ENCODE measurements around the gene SPATA16. TPM values are rescaled to one million over a fixed set of nuclear protein-coding genes. Genes with fewer than 3 reads are reported as not detected.
"Not testable (repeated sequence)": the region's sequence is repeated elsewhere in the genome, so short reads cannot be mapped to it uniquely, and the experiment has no call there.

Gene SPATA16
- not detected in 2 replicates for total RNA-seq

- Mint-ChIP-seq H3K27me3 (ENCODE audit: low read depth) (no peaks in the 10 kb centered on the region), H3K27ac (no peak within 1 kb of the TSS), H3K4me1 (ENCODE audit: low read depth) (no peaks in the 10 kb centered on the region), H3K9me3 (no peaks in the 10 kb centered on the region), H3K4me3 (ENCODE audit: low read depth) (no peak within 1 kb of the TSS), H3K36me3 (ENCODE audit: low read depth) (no peaks in the 10 kb centered on the region)
- DNase-seq (ENCODE audit: low spot score), result no peak
- intact Hi-C loops (cut with micrococcal nuclease), result no loop called here
Observed at GRCh38 chr3:173140986-173141385, at the start of gene SPATA16. SPATA16 (minus strand) TSS chr3:173141235; CDS start chr3:173117731, 23,504 bp downstream.

GRCh38 chr3:173183022-173183421, 42.0 kb upstream of the SPATA16 start:
- H3K4me3 Mint-ChIP-seq (ENCODE audit: low read depth); H3K27me3 Mint-ChIP-seq (ENCODE audit: low read depth); H3K4me1 Mint-ChIP-seq (ENCODE audit: low read depth); DNase-seq (ENCODE audit: low spot score); H3K27ac Mint-ChIP-seq; intact Hi-C loops (cut with micrococcal nuclease); H3K9me3 Mint-ChIP-seq; H3K36me3 Mint-ChIP-seq (ENCODE audit: low read depth): not testable (repeated sequence)

- no peak for DNase-seq (ENCODE audit: low spot score)
- no peaks in the 10 kb centered on the region for H3K27me3 Mint-ChIP-seq (ENCODE audit: low read depth)
Observed at GRCh38 chr3:173173652-173174051, 32.6 kb upstream of the SPATA16 start.

GRCh38 chr3:173159139-173159538, 18.1 kb upstream of the SPATA16 start:
- intact Hi-C loops (cut with micrococcal nuclease); DNase-seq (ENCODE audit: low spot score); H3K27ac Mint-ChIP-seq; H3K27me3 Mint-ChIP-seq (ENCODE audit: low read depth); H3K4me1 Mint-ChIP-seq (ENCODE audit: low read depth); H3K4me3 Mint-ChIP-seq (ENCODE audit: low read depth); H3K36me3 Mint-ChIP-seq (ENCODE audit: low read depth); H3K9me3 Mint-ChIP-seq: not testable (repeated sequence)

More at GRCh38 chr3:173173652-173174051, 32.6 kb upstream of the SPATA16 start:
- Mint-ChIP-seq H3K9me3 (no peaks in the 10 kb centered on the region), H3K36me3 (ENCODE audit: low read depth) (no peaks in the 10 kb centered on the region), H3K4me1 (ENCODE audit: low read depth) (no peaks in the 10 kb centered on the region), H3K27ac (no peak overlapping the region), H3K4me3 (ENCODE audit: low read depth) (no peak overlapping the region)
- intact Hi-C loops (cut with micrococcal nuclease), result no loop called here

GRCh38 chr3:173156533-173156932, 15.5 kb upstream of the SPATA16 start:
- H3K36me3 Mint-ChIP-seq (ENCODE audit: low read depth); H3K4me3 Mint-ChIP-seq (ENCODE audit: low read depth); DNase-seq (ENCODE audit: low spot score); H3K9me3 Mint-ChIP-seq; H3K27me3 Mint-ChIP-seq (ENCODE audit: low read depth); intact Hi-C loops (cut with micrococcal nuclease); H3K4me1 Mint-ChIP-seq (ENCODE audit: low read depth); H3K27ac Mint-ChIP-seq: not testable (repeated sequence)

- Mint-ChIP-seq H3K27me3 (ENCODE audit: low read depth) (no peaks in the 10 kb centered on the region), H3K4me3 (ENCODE audit: low read depth) (no peak overlapping the region), H3K27ac (no peak overlapping the region), H3K4me1 (ENCODE audit: low read depth) (no peaks in the 10 kb centered on the region), H3K9me3 (no peaks in the 10 kb centered on the region), H3K36me3 (ENCODE audit: low read depth) (no peaks in the 10 kb centered on the region)
- no peak for DNase-seq (ENCODE audit: low spot score)
- intact Hi-C loops (cut with micrococcal nuclease), result no loop called here
Observed at GRCh38 chr3:173153631-173154030, 12.6 kb upstream of the SPATA16 start.

GRCh38 chr3:173139420-173139819, 1.6 kb downstream of the SPATA16 start:
- DNase-seq (ENCODE audit: low spot score), result no peak
- Mint-ChIP-seq H3K36me3 (ENCODE audit: low read depth) (no peaks in the 10 kb centered on the region), H3K27me3 (ENCODE audit: low read depth) (no peaks in the 10 kb centered on the region), H3K4me3 (ENCODE audit: low read depth) (no peak overlapping the region), H3K27ac (no peak overlapping the region), H3K9me3 (no peaks in the 10 kb centered on the region), H3K4me1 (ENCODE audit: low read depth) (no peaks in the 10 kb centered on the region)
- intact Hi-C loops (cut with micrococcal nuclease), result no loop called here

- DNase-seq (ENCODE audit: low spot score), result no peak
- Mint-ChIP-seq H3K27ac (no peak overlapping the region), H3K9me3 (no peaks in the 10 kb centered on the region), H3K36me3 (ENCODE audit: low read depth) (no peaks in the 10 kb centered on the region), H3K27me3 (ENCODE audit: low read depth) (no peaks in the 10 kb centered on the region), H3K4me3 (ENCODE audit: low read depth) (no peak overlapping the region), H3K4me1 (ENCODE audit: low read depth) (no peaks in the 10 kb centered on the region)
- intact Hi-C loops (cut with micrococcal nuclease), result no loop called here
Observed at GRCh38 chr3:173138026-173138425, 3.0 kb downstream of the SPATA16 start.

GRCh38 chr3:173135059-173135458, 6.0 kb downstream of the SPATA16 start:
- no peaks in the 10 kb centered on the region for H3K9me3 Mint-ChIP-seq
- H3K4me3 Mint-ChIP-seq (ENCODE audit: low read depth), result no peak overlapping the region
- H3K36me3 Mint-ChIP-seq (ENCODE audit: low read depth), result no peaks in the 10 kb centered on the region
- no peak overlapping the region for H3K27ac Mint-ChIP-seq
- intact Hi-C loops (cut with micrococcal nuclease), result no loop called here
- H3K4me1 Mint-ChIP-seq (ENCODE audit: low read depth), result no peaks in the 10 kb centered on the region
- no peak for DNase-seq (ENCODE audit: low spot score)
- no peaks in the 10 kb centered on the region for H3K27me3 Mint-ChIP-seq (ENCODE audit: low read depth)

GRCh38 chr3:173128633-173129032, 12.4 kb downstream of the SPATA16 start:
- Mint-ChIP-seq H3K4me1 (ENCODE audit: low read depth) (no peaks in the 10 kb centered on the region), H3K36me3 (ENCODE audit: low read depth) (no peaks in the 10 kb centered on the region), H3K4me3 (ENCODE audit: low read depth) (no peak overlapping the region), H3K27me3 (ENCODE audit: low read depth) (no peaks in the 10 kb centered on the region), H3K27ac (no peak overlapping the region), H3K9me3 (no peaks in the 10 kb centered on the region)
- no peak for DNase-seq (ENCODE audit: low spot score)
- intact Hi-C loops (cut with micrococcal nuclease), result no loop called here

- no peak for DNase-seq (ENCODE audit: low spot score)
- Mint-ChIP-seq H3K27me3 (ENCODE audit: low read depth) (no peaks in the 10 kb centered on the region), H3K36me3 (ENCODE audit: low read depth) (no peaks in the 10 kb centered on the region), H3K4me1 (ENCODE audit: low read depth) (no peaks in the 10 kb centered on the region), H3K27ac (no peak overlapping the region), H3K4me3 (ENCODE audit: low read depth) (no peak overlapping the region), H3K9me3 (no peaks in the 10 kb centered on the region)
- intact Hi-C loops (cut with micrococcal nuclease), result no loop called here
Observed at GRCh38 chr3:173111321-173111720, 29.7 kb downstream of the SPATA16 start.

- no peaks in the 10 kb centered on the region for H3K36me3 Mint-ChIP-seq (ENCODE audit: low read depth)
- DNase-seq (ENCODE audit: low spot score), result no peak
- intact Hi-C loops (cut with micrococcal nuclease), result no loop called here
- no peaks in the 10 kb centered on the region for H3K4me1 Mint-ChIP-seq (ENCODE audit: low read depth)
- H3K27me3 Mint-ChIP-seq (ENCODE audit: low read depth), result no peaks in the 10 kb centered on the region
- H3K27ac Mint-ChIP-seq, result no peak overlapping the region
- no peak overlapping the region for H3K4me3 Mint-ChIP-seq (ENCODE audit: low read depth)
- H3K9me3 Mint-ChIP-seq, result no peaks in the 10 kb centered on the region
Observed at GRCh38 chr3:173109143-173109542, 31.9 kb downstream of the SPATA16 start.

- Mint-ChIP-seq H3K9me3 (no peaks in the 10 kb centered on the region), H3K4me1 (ENCODE audit: low read depth) (no peaks in the 10 kb centered on the region), H3K36me3 (ENCODE audit: low read depth) (no peaks in the 10 kb centered on the region), H3K27me3 (ENCODE audit: low read depth) (no peaks in the 10 kb centered on the region), H3K27ac (no peak overlapping the region), H3K4me3 (ENCODE audit: low read depth) (no peak overlapping the region)
- intact Hi-C loops (cut with micrococcal nuclease), result no loop called here
- no peak for DNase-seq (ENCODE audit: low spot score)
Observed at GRCh38 chr3:173103469-173103868, 37.6 kb downstream of the SPATA16 start.

- no peaks in the 10 kb centered on the region for H3K9me3 Mint-ChIP-seq
- no peaks in the 10 kb centered on the region for H3K4me1 Mint-ChIP-seq (ENCODE audit: low read depth)
- no peak overlapping the region for H3K27ac Mint-ChIP-seq
- DNase-seq (ENCODE audit: low spot score), result no peak
- H3K36me3 Mint-ChIP-seq (ENCODE audit: low read depth), result no peaks in the 10 kb centered on the region
- no peak overlapping the region for H3K4me3 Mint-ChIP-seq (ENCODE audit: low read depth)
- intact Hi-C loops (cut with micrococcal nuclease), result no loop called here
- no peaks in the 10 kb centered on the region for H3K27me3 Mint-ChIP-seq (ENCODE audit: low read depth)
Observed at GRCh38 chr3:173098959-173099358, 42.1 kb downstream of the SPATA16 start.
